GM19099 (cell line): ENCODE data around the gene SPPL3.

Experiments
- POLR2A ChIP-seq: IDR thresholded peaks from 3 replicates; pipeline ENCODE4 v1.6.1; 2011; ENCODE audit warnings: low read depth; ENCODE audit not compliant: insufficient read length; ENCODE audit errors: extremely low read depth

The SPPL3 gene

DNA sequence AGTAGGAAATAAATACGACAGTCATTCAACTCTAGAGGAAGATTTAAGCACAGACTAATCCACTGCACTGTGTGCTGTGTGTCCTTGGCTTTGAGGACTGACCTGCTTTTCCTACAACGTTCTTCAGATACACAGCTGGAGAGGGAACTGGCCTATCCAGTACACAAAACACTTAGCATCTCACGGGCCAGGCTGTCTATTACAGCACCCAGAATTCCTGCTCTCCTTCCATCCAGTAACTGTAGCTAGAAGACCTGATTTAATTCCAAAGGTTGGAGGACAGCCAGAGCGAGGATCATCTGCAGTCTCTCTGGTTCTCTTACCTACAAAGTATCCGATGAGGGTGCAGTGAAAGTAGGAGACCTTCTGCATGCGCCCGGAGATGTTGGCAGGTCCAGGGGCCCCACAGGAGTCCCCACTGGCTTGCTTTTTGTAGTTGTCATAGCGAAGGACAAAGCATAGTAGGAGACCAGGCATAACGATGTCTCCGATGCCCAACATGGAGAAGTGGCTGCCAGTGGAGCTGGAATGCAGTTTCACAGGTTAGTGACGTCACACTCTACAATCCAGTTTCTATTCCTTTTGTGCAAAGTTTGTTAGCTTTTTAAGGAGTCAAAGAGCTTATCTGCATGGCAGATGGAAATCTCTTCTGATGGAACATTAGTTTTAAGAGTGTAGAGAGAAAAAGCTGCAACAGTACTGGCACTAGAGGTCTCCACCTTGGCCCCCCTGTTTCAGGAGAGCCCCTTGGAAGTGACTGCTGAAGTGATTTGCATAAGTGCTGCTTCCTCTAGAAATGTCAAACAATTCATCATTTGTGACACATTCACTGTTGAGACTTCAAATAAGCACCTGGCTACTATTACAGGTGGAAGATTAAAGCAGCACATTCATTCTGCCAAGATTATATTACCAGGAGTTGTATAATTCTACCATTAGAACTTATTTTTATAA lies 136.8 kb downstream of the SPPL3 start:
- no peak for TF ChIP-seq POLR2A

DNA sequence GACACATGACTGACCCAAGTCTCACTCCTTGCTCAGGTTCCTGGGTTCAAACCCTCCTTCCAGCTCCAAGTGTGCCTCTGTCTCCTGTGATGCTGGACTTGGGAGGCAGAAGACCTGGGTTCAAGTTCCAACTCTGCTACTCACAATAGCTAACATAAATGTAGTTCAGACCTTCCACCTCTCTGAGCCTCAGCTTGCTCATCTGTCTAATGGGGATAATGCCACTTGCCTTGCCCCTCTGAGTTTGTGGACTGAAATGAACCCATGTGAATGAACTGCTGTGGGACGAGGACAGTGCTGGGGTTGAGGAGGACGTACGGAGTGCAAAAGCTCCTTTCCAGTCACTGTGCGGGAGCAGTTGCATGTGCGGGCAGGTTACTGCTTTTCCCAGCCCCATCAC lies 137.6 kb downstream of the SPPL3 start:
- TF ChIP-seq POLR2A: no peak

DNA sequence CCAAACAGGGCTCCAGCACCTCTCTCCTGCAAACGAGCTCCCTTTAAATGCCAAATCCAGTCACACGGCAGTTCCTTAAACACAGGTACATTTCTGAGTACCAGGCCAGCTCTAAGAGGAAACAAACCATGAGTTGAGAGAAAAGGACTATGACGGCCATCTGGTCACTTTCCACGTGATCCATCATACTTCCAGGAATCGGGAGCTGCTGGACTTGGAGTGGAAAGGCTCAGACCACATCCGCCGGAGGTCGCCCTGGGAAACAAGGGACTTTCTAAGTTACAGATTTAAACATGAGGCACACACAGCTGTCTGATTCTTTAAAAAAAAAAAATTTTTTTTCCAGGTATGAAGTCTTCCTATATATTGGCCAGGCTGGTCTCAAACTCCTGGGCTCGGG lies 139.3 kb downstream of the SPPL3 start:
- no peak for TF ChIP-seq POLR2A

DNA sequence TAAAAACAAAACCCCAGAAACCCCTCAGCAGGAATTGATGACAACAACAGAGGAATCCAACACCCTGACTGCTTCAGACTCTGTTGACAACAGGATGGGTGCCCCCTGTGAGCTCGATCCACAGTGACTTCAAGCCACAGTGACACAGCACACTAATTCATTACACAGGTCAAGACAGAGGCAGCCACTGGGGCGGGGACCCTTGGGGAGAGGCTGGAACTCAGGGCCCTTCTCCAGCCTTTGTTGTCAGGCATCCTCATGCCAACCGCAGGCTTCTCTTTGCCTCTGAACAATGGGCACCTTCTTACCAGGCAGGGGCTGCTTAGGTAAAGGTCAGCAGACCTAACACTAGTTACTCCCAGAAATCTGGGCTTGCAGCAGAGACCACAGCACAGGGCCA lies 140.9 kb downstream of the SPPL3 start:
- TF ChIP-seq POLR2A: no peak

DNA sequence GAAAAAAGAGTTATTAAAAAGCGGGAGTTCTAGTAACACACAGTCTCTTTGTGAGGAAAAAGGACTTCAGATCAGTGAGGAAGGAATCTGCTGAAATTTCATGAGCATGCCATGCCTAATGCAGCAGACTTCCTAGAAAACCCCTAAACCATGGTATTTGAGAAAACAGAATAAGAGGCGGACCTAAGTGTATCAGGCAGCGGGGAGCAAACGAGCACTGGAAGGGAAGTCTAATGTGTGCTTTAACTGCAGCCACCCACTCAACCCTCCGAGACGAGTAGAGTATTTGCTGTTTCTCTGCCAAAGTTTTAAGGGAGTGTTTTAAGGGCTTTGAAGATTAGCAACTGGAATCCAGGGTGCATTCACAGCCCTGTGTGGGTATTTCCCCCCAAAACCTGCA lies 142.1 kb downstream of the SPPL3 start:
- TF ChIP-seq POLR2A: no peak

DNA sequence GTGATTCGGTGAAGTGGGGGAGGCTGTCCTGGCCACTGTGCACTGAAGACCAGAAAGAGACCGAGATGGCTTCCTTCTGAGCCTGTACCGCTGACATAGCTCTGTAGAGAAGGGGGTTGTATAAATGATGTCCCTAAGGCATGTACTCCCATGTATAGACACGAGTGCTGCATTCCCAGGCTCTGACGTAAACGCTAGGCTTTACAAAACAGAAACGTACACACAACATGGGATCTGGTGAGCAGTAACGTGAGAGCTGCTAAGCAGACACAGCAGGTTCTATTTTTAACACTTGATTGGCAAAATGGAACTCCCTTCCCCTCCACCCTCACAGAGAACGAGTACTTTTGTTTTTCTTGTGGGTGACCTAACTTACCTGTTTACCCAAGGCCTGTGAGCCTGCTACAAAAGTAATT lies 142.6 kb downstream of the SPPL3 start:
- TF ChIP-seq POLR2A: no peak

DNA sequence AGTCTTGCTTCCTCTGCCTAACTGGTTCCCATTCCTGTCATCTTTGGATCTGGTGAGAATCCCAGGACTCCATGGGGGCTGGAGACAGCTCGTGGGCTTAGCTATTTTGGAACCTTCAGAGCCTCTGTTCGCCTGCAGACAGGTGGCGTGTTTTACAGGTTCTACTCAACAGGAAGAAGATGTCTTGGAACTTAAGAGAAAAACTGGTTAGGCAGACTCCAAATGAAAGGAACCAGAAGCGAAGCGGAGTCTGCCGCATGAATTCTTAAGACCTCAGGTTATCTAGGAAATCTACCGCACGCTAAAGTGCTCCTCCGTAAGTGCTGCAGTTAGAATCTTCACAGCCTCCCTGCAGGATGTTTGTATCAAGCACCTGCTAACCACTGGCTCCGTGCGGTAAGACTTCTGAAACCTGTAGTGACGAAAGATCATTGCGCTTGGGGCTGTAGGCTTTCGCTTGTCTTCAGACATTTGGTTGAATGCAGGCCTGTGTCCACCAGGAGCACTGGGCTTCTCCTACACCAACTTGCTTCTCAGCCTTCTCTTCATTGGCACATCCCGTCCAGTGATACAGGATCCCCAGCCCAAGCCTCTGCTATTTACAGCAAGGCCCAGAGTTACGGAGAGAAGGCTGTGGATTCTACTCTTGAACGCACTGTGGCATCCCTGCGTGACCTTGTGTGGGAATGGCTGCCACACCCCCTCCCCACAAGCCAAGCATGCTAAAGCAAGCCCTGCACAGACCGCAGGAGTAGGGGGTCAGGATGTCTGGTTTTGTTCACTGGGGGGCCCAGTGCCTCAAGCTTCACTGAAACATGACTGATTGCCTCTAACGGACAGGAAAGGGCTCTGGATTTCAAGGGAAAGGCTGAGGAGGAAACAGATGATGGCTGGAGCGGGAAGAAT lies 143.6 kb downstream of the SPPL3 start:
- no peak for TF ChIP-seq POLR2A

DNA sequence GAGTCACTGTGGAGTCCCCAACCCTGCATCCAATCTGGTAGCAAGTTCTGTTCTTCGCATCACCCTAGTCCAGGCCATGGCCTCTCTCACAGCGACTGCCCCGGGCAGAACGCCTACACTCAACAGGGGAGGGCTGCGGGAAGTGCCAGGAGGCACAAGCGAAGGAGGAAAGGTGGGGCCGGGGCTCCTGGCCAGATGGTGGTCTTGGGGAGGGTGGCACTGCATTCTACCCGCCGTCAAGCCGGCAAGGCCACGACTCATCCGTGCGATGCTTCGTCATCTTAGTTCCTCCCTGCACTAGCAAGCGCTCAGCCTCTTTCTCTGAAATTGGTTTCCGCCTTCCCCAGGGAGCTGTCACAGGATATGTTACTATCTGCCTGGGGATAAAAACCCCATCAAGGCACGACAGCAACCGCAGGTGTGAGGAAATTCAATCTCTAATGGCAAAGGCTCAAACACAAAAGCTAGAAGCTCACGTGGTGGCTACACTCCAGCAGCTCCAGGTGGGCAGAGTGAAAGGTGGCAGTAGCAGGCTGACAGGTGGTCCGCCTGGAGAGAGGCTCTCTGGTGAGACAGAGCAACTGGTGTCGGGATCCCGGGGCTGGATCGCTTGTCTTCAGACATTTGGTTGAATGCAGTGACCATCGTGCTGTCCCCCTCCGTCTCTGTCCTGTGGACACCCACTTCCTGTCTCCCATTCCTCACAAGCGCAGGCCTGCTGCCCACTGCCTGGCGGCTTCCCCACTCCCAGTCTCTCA lies 144.4 kb downstream of the SPPL3 start:
- TF ChIP-seq POLR2A: no peak

DNA sequence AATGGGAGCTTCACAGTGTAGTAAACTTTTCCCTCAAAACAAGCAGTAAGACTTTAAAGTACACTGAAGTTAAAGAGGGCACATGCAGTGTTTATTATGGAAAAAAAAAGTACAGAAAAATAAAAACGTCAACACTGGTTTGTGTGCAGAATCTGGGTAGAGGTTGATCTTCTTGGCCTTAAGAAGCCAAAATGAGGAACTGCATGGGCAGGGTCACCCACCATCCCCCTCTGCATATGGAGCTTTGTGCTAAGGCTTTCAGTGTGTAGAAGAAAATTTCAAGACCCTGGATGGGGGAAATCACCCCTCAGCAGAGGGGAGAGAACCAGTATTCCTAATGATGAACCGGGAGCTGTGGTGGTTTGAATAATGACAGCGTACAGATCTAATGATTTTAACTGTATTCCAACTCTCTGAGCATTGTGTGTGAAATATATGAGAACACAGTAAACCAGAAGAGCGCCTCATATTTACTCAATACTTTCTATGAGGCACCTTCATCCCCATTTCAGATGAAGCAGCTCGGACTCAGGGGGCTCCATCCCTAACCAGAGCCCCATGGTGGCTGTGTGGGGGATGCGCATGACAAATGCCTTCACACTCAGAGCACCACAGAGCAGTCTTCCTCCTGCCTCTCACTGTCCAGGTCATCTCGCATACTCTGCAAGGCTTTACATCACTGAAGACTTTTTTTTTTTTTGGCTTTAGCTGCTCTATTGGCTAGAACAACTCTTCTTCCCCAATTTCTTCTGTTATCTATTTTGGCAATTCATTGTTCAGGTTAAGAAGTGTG lies 145.2 kb downstream of the SPPL3 start:
- no peak for TF ChIP-seq POLR2A

DNA sequence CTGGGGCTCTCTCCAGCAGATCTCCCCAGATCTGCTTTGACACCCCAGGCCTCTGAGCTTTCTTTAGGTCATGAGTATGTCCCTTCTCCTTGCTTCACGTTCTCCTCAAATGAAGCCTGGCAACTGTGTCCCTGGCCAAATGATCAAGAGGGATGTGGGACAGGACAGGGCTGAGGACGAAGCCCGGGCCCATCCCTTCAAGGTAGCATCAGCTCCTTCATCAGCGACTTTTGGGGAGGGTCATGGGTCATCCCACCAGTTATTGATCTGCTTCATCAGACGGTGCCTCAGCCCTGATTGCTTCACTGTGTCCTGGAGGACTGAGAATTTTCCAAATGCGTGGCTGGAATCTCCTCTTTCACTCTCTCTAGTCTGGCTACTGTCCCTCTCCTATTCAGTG lies 146.2 kb downstream of the SPPL3 start:
- TF ChIP-seq POLR2A: no peak

DNA sequence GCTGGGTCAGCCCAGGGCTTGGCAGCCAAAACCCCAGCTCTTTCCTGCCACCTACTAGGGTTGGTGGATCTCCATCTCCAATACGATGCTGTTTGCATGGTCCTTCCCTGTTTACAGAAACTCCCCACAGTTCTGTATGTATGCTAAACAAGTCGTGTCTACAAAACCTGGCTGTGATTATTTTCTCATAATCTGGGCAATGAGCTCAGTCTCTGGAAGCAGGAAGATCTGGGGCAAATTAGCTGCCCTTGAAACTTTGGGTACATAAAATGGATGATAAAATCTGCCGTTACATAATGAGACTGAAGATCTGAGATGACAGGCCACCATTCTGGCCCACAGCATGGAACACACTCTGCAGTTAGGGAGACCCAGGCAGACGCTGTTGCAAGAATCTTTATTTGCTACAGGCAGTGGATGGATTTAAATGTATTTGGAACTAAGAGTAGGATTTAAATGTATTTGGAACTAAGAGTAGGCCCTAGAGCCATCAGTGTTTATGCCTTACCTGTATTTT lies 146.9 kb downstream of the SPPL3 start:
- TF ChIP-seq POLR2A: no peak

DNA sequence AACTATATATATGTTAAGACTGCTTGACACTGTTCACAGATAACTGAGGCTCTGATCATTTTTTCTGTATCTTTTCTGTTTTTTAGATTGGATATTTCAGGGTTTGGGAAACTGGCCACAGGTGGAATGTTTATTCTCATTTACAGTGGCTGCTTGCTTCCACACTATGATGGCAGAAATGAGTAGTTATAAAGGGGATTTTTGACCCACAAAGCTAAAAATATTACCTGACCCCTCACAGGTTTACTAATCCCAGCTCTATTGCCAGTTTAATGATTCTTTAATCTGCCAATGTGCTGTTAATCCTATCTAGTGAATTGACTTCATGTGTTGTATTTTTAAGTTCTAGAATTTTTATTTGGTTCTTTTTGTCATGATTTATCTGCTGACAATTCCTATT lies 148.9 kb downstream of the SPPL3 start:
- no peak for TF ChIP-seq POLR2A

DNA sequence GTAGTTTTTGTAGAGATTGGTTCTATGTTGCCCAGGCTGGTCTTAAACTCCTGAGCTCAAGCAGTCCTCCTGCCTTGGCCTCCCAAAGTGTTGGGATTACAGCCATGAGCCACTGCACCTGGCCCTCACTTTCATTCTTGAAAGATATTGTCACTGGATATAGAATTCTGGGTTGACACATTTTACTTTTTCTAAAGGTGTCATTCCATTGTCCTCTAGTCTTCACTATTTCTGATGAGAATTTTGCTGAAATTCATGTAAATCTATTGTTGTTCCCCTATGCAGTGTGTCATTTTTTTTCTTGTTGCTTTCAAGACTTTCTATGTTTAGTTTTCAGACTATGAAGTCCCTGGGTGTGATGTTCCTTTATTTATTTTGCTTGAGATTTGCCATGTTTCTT lies 149.4 kb downstream of the SPPL3 start:
- TF ChIP-seq POLR2A: no peak

DNA sequence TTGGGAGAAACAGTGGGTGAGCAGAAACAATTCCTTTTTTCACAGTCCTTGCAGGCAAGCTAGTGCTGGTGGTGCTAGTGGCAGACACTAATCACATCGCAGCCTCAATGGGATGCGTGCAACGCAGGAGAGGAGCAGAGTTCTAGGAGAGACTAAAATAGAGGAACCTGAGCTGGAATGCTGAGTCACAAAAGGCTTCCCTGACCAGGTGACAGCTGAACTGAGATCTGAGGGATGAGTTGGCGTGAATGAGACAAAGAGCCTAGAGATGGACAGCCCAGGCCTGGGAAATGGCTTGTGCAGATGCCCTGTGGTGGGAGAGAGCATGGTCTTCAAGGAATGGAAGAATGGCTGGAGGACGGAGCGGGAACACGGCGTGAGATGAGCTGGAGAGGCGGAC lies 152.8 kb downstream of the SPPL3 start:
- no peak for TF ChIP-seq POLR2A

DNA sequence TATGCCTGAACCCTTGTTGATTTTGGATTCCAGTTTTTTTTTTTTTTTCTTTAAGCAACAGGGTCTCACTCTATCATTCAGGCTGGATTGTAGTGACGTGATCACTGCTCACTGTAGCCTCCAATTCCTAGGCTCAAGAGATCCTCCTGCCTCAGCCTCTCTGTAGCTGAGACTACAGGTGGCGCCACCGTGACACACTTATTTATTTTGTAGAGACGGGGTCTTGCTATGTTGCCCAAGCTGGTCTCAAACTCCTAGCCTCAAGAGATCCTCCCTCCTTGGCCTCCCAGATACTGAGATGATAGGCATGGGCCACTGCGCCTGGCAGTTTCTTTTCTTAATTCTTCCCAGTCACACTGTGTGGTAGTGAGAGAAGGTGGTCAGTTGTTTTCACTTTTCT lies 153.4 kb downstream of the SPPL3 start:
- no peak for TF ChIP-seq POLR2A

DNA sequence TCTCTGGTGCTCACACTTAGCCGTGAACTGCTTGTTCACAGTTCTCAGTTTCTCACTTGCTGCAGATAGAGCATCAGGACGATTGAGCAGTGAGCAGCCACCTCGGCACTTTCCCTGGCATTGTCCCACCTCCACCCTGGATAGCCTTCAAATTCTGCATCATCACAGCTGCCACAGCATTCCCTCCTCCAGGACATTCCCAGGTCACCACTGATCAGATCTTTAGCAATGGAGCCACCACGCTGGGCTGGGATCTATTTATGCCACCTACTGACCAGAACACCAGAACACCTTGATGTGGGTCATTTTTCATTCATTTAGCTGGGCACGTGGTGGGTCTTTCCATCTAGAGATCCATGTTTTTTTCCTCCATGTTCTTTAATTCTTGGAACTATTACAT lies 154.9 kb downstream of the SPPL3 start:
- no peak for TF ChIP-seq POLR2A
